NAMALWA (cell line): ENCODE data around the gene IL31.

ENCODE experiments used
- DNase-seq: peaks from one replicate; pipeline ENCODE4 v3.0.0-alpha.2; 2015; ENCODE audit warnings: low spot score

The IL31 gene

DNA sequence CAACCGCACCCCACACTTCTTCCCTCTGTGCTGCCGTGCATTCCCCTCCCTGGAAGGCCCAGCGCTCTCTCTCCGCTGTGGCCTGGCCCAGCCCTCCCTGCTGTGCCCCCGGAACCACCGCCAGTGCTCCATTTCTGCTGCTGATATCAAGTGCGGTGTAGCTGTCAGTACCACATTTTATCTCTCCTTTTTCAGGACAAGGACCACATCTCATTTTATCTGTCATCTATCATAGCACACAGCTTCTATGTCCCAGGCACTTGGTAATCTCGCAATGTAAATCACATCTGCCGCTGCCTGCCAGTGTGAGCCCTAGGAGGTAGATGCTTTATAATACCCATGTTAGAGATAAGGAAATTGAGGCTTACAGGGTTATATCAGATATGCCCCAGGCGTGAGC, 18.3 kb downstream of the IL31 start:
- DNase-seq: no peak

DNA sequence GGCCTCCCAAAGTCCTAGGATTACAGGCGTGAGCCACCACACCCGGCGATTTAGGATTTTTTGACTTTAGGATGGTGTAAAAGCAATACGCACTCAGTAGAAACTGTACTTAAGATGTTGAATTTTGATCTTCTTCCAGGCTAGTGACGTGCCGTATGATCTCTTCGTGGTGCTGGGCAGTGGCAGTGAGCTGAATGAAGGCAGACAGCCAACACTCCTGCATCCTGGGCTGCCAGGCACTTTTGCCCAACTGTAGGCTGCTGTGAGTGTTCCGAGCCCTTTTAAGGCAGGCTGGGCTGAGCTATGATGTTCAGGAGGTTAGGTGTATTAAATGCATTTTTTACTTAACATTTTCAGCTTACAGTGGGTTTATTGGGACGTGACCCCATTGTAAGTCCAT, 21.3 kb downstream of the IL31 start:
- DNase-seq: no peak

DNA sequence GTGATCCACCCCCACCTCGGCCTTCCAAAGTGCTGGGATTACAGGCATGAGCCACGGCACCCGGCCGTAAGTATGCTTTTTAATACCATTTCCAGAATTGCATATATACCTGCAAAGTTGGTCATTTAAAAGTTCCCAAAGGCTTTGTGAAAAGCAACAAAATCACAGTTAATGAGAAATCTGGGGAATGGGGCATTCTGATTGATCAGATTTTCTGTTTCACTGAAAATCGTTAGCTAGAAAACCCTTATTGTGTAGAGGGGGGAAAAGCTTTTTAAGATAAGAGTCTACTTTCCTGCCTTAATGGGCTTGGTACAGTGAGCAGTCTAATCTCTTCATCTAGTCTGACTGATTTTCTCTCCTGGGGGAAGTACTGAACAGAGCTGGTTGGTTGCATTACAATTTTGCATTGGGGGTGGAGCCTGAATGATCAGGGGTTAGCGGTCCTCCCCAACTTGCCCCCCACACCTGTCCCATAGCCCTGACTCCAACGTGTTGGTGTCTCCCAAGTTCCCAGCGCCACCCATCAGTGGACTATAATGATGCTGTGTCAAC, 23.8 kb downstream of the IL31 start:
- DNase-seq: no peak

DNA sequence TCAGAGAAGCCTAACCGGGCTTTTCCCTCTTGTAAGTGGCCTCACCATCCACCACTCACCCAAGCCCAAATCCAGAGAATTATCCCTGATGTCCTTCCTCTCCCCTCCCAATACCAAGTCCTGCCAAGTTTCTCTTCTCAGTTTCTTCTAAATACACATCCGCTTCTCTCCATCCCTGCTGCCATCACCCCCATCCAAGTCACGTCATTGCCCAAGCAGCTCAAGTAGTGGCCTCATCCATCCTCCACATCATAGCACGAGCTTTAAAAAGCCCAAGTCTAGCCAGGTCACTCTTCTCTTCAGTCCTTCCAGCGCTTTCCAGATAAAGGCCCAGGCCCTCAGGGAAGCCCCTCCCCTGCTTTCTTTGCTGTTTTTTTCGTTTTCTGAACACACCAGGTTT, 25.4 kb downstream of the IL31 start:
- no peak for DNase-seq

DNA sequence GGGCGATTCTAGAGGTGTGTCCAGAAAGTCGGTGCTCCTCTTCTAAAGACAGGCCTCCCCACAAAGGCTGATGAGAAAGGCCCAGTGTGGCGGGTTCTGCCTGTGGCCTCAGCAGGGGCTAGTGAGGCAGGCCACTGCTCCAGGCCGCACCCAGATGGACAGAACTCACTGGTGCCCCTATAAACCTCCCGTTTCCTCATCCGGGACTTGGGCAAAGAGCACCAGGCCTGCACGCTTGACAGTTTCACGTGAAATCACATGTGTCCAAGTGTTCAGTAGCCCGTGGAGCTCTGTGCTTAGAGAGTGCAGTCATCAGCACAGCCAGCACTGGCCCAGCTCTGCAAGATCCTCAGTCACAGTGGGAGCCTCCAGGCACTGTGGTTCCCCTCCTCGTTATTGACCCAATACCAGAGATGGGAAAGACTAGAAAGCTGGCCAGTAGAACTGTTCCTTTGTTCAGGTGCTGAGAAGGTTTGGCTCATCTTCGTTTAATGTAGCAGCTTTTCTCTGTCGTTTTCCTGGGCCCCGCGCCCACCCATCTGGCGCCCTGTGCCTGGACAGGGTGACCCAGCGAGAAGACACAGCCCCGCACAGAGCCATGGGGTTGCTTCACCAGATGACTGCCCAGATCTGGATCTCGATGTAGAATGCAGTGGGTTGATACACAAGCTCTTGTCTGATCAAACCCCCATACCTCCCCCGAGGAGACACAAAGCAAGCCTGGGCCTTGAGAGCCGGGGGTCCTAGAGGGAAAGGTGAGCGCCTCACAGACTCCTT, 26.3 kb downstream of the IL31 start:
- no peak for DNase-seq

DNA sequence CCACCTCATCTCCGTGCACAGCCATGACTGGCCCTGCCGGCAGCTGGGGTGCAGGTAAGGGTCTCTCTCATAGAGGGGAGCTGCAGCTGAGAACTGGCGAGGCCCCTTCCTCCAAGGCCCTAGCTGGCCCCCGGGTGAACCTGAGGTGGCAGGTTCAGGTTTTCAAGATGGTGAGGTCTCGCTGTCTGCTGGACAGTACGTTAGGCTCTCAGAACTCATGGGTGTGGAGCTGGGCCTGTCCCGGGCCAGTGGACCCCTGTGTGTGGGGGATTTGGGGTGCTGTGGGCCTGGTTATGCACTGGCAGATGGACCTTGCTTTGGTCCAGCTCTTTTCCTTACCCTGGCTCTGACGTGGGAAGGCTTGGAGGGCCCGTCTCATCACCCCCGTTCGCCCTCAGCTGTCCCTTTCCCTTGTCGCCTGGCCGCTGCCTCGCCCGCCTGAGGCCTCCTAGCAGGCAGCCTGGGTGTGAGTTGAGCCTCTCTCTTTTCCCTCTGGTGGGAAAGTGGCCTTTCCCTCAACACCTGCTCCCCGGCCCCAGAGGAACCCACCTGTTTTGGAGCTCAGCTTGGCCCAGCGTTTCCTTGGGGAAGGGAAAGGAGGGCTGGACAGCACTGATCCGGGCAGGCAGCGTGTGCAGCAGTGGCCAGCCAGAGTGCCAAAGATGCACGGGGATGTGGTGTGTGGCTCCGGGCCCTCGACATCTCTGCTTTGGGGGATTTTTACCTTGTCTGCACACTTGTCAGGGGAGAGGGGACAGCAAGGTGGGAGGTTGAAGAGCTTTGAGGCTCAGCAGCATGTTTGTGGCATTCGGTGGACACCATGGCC, 28.3 kb downstream of the IL31 start:
- DNase-seq: no peak

DNA sequence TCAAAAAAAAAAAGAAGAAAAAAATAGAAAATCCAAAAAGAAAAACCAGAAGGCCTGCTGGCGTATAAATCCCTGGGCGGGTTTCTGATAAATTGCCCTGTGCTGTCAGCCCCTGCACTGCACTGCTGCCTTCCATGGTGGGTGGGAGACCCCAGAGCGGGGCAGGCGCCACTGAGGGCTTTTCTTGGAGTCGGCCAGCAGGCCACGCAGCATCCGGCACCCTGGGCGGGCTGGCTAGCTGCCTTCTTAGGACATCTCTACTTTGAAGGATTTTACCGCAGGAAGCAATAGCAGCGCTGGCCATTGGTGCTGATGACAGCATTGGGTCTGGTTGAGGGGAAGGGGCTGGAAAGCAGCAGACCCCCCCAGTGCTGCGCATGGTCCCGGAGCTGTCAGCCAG, 29.1 kb downstream of the IL31 start:
- no peak for DNase-seq

DNA sequence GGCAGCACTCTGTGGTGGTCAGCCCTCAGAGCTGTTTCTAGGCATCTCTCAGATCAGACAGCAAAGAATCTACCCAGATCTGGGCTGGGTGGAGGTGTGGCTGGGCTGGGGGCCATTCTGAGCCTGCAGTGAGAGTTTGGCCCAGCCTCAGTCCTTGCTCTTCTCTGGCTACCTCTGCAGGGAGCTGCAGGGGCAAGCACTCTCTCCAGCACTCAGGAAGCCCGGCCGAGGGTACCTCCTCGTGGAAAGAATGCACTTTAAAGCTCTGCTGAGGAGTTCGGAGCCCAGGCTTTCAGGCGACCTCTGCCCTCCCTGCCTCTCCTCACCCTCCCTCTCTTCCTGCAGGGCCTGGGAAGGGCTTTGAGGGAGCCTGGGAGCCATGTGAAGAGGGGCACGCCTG, 31.2 kb downstream of the IL31 start:
- no peak for DNase-seq

DNA sequence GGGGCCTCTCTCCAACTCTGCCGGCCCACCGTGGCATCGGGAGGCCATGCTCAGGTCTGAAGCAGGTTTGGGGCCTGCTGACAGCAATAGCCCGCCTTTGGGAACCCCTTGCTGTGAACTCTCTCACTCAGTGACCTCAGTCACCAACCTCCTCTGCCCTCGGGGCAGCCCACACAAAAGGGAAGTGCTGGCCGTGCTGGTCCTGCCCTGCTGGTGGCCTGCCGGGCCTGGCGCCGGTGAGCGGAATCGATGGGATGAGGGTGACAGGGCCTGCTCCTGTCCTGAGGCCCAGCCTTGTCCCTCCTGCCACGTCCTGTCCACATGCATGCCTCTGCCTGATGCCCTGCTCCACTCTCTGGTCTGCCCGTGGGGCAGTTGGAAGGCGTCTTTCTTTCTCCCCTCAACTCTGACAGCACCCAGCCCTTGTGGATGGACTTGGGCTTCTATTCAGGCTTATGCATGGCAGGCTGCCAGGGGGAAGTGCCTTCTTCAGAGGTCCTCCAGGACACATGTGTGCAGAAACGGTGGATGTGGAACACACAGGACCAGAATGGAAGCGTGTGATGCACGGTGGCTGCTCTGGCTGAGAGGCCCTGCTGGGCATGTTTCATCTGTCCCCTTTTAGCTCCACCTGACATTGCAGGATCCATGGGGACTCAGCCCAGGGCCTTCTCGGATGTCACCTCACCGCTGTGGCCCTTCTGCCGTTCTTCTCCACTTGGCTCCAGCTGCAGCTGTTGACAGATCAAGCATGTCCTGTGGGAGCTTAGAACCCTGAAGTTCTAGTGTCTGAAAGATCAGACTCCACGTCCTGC, 31.9 kb downstream of the IL31 start:
- no peak for DNase-seq

DNA sequence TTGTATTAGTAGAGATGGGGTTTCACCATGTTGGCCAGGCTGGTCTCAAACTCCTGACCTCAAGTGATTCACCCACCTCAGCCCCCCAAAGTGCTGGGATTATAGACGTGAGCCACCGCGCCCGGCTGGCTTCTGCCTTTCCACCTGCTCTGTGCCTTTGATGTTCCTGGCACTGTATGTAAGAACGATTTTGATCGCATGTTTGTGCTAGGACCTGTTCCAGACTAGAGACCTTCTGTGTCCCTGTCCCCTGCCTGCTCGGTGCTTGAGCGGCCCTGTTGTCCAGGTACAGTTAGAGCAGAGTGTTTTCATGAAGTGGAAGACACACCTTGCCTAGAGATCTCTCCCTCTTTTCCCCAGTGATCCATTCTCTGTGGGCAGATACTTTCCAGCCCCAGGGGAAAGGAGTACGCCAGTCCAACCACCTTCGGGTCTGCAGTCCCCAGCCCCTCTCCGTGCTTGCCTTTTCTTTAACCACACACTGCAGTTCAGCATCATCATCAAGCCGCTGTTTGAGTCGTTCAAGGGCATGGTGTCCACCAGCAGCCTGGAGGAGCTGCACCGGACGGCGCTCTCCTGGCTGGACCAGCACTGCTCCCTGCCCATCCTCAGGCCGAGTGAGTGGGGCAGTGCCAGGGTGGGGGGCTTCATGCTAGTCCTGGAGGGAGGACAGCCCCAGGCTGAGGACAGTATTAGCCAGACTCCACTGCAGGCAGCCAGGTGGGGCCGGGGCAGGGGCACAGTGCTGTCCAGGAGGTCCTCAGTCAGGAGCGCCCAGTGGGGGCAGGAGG, 33.4 kb downstream of the IL31 start:
- DNase-seq: no peak

DNA sequence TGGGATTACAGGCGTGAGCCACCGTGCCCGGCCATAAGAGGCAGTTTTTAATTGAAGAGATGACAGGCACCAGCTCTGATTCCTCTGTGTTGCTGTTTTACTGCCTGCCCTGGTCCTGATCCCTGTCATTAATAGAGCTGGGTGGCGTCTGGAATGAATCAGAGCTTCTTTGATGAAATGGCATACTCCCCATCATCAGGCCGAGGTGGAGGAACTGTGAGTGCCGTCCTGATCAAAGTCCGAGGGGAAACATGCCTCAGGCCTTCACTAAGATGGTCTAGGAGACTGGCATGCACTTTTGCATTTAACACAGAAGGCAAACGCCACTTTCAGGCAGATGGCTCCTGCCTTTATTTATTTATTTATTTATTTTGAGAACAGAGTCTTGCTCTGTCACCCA, 34.1 kb downstream of the IL31 start:
- no peak for DNase-seq

DNA sequence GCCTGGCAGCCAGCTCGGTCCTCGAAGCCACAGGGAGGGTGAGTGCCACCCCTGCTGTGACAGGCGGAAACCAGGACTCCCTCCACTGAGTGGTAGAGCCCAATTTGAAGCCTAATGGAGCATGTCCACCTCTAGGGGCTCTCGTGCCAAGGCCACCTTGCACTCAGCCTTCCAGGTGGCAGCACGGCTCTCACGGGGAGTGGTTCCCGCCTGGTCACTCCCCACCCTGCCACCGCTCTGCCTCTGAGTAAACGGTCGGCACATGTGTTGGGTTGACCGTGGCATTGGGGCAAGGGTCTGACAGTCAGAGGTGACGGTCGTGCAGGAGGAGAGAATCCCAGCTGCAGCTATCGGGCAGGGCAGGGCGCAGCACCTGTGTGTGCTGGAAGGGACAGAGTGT, 34.8 kb downstream of the IL31 start:
- DNase-seq: no peak

DNA sequence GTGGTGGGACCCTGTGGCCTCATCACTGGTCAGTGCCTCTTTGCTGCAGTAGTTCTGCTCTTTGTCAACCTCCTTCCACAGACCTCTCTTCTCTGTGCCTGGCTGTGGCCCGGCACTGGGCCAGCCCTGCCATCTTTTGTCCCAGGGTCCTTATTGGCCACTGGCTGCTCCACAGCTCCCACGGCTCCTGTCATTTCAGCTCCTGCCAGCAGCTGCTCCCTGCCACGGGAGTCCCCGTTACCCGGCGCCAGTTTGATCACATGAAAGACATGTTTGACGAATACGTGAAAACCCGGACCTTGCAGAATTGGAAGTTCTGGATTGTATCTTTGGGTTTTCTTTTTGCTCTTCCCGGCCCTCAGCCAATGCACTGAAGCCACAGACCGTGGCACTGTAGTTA, 35.4 kb downstream of the IL31 start:
- DNase-seq: no peak

DNA sequence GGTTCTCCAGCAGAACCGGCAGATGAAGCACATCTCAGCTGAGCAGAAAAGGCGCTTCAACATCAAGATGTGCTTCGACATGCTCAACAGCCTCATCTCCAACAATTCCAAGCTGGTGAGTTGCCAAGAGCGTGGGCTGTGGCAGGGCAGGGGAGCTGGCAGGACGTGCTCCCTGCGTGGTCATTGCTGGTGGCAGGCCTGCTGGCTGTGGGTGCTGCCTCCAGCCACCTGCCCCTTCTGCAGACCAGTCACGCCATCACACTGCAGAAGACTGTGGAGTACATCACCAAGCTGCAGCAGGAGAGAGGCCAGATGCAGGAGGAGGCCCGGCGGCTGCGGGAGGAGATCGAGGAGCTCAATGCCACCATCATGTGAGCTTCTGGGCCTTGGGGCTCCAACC, 35.8 kb downstream of the IL31 start:
- no peak for DNase-seq

DNA sequence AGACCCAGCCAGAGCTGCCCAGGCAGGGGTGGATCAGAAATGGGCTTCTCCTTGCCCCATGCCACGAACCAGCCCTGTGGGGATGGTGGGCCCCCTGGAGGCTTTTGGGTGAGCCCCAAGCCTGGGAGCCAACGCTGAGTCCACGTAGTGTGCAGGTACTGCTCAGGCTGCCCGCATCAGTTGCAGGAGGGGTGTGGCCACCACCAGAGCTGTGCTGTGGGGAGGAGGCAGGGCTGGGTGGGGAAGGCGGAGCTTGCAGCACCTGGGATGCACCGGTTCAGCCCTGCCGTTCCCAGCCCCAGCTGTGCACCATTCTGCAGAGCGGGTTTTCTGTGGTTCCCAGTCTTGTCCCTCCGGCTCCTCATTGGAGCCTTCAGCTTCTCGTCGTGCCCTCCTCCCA, 36.3 kb downstream of the IL31 start:
- peak; percentile 19 for DNase-seq

DNA sequence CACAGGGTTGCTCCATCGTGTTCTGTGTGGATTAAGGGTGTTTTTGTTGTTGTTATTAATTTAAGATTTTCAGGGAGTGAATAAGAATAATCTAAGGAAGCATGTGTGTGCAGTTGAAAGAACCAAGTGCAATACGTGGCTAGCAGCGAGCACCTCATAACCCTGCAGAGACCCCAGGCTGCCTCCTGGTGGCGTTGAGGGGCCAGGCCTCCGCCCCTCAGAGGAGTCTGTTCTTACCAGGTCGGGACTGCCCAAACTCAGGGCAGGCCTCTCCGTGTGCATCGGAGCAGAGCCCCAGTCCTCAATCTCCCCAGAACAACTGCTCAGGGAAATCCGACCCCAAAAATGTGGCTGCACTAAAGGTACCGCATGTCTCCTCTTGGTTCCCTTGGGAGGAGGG, 36.8 kb downstream of the IL31 start:
- peak; percentile 30 for DNase-seq

DNA sequence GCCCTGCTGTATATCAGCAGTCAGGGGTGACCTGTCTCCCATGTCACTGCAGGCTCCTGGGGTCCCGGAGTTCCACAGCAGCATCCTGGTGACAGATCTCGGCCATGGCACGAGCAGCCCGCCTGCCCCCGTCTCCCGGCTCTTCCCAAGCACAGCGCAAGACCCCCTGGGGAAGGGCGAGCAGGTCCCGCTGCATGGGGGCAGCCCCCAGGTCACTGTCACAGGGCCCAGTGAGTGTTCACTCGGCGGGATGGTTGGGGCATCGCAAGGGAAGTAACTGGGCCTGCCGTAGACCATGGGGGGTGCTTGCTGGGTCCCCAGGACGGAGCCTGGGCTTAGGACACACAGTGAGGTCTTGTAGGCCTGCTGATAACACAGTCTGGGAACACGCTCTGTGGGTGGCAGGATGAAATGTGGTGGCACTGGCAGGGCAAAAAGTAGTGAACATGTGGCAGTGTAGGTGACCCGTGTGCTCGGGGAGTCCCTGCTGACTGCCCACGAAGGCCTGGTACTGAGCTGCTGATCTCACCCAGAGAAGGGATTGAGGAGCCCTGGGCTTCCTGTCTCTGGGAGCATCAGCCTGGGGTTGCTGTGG, 38.5 kb downstream of the IL31 start:
- DNase-seq: no peak

DNA sequence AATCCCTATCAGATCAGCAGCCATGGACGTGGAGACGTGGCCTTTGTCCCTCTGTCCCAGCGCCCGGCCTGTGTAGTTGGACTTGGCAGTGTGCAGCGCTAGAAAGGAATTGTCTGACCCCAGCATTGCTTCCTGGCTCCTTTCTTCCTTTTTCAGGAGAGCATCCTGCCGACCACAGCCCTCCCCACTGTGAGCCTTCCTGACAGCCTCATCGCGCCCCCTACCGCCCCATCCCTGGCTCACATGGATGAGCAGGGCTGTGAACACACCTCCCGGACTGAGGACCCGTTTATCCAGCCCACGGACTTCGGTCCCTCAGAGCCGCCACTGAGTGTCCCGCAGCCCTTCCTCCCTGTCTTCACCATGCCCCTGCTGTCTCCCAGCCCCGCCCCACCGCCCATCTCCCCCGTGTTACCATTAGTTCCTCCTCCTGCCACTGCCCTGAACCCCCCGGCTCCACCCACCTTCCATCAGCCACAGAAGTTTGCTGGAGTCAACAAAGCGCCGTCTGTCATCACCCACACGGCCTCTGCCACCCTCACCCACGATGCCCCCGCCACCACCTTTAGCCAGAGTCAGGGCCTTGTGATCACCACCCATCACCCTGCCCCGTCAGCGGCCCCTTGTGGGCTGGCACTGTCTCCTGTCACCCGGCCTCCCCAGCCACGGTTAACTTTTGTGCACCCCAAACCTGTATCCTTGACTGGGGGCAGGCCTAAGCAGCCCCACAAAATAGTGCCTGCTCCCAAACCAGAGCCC, 40.6 kb downstream of the IL31 start:
- DNase-seq: no peak

DNA sequence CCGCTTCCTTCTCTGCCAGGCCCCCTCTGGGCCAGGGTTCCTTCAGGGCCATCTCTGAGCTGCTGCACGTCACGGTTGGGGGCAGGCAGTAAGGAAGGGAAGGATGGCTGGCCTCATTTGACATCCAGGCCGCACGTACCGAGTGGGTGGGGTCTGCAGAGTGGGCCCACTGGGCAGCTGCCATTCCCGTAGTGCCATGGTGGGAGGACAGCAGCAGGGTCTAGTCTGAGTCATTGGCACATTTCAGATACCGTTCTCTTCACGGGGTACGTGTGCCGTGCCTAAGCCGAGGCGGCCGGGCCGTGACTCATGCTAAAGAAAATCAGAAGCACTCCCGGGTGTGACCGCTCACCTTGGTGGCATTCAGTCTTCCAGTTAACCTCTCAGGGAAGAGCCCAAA, 43.9 kb downstream of the IL31 start:
- DNase-seq: no peak

DNA sequence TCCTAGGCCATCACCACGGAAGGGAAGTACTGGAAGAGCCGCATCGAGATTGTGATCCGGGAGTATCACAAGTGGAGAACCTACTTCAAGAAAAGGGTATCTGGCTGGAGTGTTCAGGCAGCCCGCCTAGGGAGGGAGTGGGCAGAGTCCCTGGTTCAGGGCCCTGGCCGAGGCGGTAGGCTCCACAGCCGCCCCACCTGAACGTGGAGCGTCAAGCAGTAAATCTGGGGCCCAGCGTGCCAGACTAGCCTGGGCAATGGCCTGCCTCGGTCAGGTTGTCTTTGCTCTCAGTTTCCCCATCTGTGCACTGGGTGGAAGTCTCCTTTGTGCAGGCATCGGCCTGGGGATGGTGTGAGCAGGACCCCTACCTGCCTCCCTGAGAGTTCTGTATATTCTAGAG, 44.9 kb downstream of the IL31 start:
- no peak for DNase-seq

DNA sequence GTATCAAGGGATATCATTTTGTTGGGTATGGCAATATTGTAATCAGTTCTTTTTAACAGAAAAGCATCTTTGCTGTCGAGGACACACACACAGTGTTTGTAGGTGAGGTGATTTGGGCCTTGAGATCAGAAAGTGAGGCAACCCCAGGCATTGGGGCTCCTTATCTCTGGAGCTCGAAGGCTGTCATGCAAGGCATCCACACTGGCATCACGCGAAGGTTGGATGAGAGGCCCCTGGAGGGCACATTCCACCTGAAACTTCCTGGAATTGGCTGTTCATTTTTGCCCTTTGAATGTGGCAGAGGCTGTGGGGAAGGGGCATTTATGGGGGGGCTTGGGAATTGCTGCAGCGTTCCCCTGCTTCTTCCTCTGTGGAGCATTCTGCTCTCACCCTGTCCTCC, 45.5 kb downstream of the IL31 start:
- DNase-seq: no peak
